Ovary (tissue), 3 donors: Measurements from ENCODE around the gene FAM9C.

Experiments
- CTCF ChIP-seq, 3 donors: fragments of 450-650 bp in 2 of 3; fragments of 200-600 bp in 1 of 3; IDR thresholded peaks; one replicate each; pipeline versions ENCODE4 v1.5.1 to v1.8.0; 2016 to 2022; ENCODE audit warnings: antibody characterized with exemption in 3 of 3, mild to moderate bottlenecking in 1 of 3
- EP300 ChIP-seq: sonication (generic); formaldehyde crosslinking; IDR thresholded peaks from one replicate; pipeline ENCODE4 v1.6.1; 2017; ENCODE audit warnings: antibody characterized with exemption
- POLR2A ChIP-seq: fragments of 450-650 bp; IDR thresholded peaks from one replicate; pipeline ENCODE4 v1.6.1; 2017; ENCODE audit warnings: antibody characterized with exemption, mild to moderate bottlenecking, moderate library complexity
- donor health status: DM: no; HTN: no; CAD: no.

GRCh38 chrX:13086076-13086475 is 41.7 kb upstream of the FAM9C start:
- TF ChIP-seq CTCF (IDR thresholded peaks at IDR 0.05) (no peak), POLR2A (no peak), EP300 (no peak)
